Adrenal gland (tissue), 5 donors: ENCODE data around the gene PIK3R4.

Source experiments
- CTCF ChIP-seq, 6 experiments: fragments of 450-650 bp in 4 of 6; fragments of 200-600 bp in 2 of 6; sonication (generic) in 1 of 6; IDR thresholded peaks; 1 replicate in 5 of 6; 2 replicates in 1 of 6; pipeline versions ENCODE4 v1.5.1 to v1.8.0; 2016 to 2021; ENCODE audit warnings: antibody characterized with exemption in 6 of 6, mild to moderate bottlenecking in 2 of 6, moderate library complexity in 1 of 6
- POLR2A ChIP-seq, 2 donors: fragments of 450-650 bp; IDR thresholded peaks; one replicate each; pipeline ENCODE4 v1.6.1; 2017; ENCODE audit warnings: antibody characterized with exemption in 2 of 2, mild to moderate bottlenecking in 2 of 2, moderate library complexity in 1 of 2
- donor health status: DM: no; HTN: no; CAD: no.

GRCh38 chr3:130746246-130747039, at the start of gene PIK3R4:
- no peak for TF ChIP-seq CTCF (IDR thresholded peaks at IDR 0.05)
- TF ChIP-seq POLR2A (IDR thresholded peaks at IDR 0.05) = peak in 1 of 2 donors; percentile 75
